ENCODE results near the gene BTN3A1. TPM values are rescaled to one million over a fixed set of nuclear protein-coding genes. Genes with fewer than 3 reads are reported as not detected.

The BTN3A1 gene
- total and polyA plus RNA-seq, 2 of the 13 experiments (the other 11 are each of a cell fraction or from before 2014, with no cell fraction given): 13.3 to 14.0 TPM

GRCh38 chr6:26421259-26422144 lies 19.4 kb downstream of the BTN3A1 start (continued):
- TF ChIP-seq ZNF333 (CRISPR knock-in tag; IDR thresholded peaks at IDR 0.05; ENCODE audit: borderline replicate concordance) (peak; percentile 24; the same call in 1 of the 2 replicates), PAX8 (CRISPR knock-in tag; IDR thresholded peaks at IDR 0.05; ENCODE audit: borderline replicate concordance) (no peak), ZNF766 (CRISPR knock-in tag; IDR thresholded peaks at IDR 0.05; ENCODE audit: borderline replicate concordance) (peak; percentile 23; the same call in 1 of the 2 replicates), MLXIP (CRISPR knock-in tag; IDR thresholded peaks at IDR 0.05; ENCODE audit: borderline replicate concordance) (no peak), NFE2 (CRISPR knock-in tag; IDR thresholded peaks at IDR 0.05) (no peak), MAFF (IDR thresholded peaks at IDR 0.05; ENCODE audit: low read depth, low read length) (no peak), RFXAP (CRISPR knock-in tag; IDR thresholded peaks at IDR 0.05; ENCODE audit: borderline replicate concordance) (peak; percentile 100), ZNF572 (CRISPR knock-in tag; IDR thresholded peaks at IDR 0.05) (0 out of 2 replicates have a peak, but pooled peaks have one; percentile 30), ZBTB25 (CRISPR knock-in tag; IDR thresholded peaks at IDR 0.05) (no peak), ZBTB37 (CRISPR knock-in tag; IDR thresholded peaks at IDR 0.05) (no peak), ZBTB4 (CRISPR knock-in tag; IDR thresholded peaks at IDR 0.05; ENCODE audit: borderline replicate concordance) (no peak), MBNL3 (CRISPR knock-in tag; conservative IDR thresholded peaks at IDR 0.05) (no peak), HOXA9 (CRISPR knock-in tag; IDR thresholded peaks at IDR 0.05; ENCODE audit: borderline replicate concordance) (no peak), ZBTB1 (CRISPR knock-in tag; IDR thresholded peaks at IDR 0.05; ENCODE audit: borderline replicate concordance) (no peak), JUND (CRISPR knock-in tag; IDR thresholded peaks at IDR 0.05) (no peak), TOPORS (CRISPR knock-in tag; IDR thresholded peaks at IDR 0.05) (no peak)
